Suprapubic skin (tissue), 4 donors: ENCODE measurements around the gene RBKS. TPM values are rescaled to one million over a fixed set of nuclear protein-coding genes. Genes with fewer than 3 reads are reported as not detected.
"Not testable (repeated sequence)": the region's sequence is repeated elsewhere in the genome, so short reads cannot be mapped to it uniquely, and the experiment has no call there.

Experiments
- DNase-seq, 2 donors: peaks; one replicate each; pipeline ENCODE4 v3.0.0-alpha.2; 2019; ENCODE audit warnings: low spot score in 2 of 2
- H3K27ac ChIP-seq: fragments of 200-600 bp; sonication (generic); one replicate; pipeline ENCODE4 v1.5.1; 2019
- H3K27me3 ChIP-seq: fragments of 200-600 bp; sonication (generic); one replicate; pipeline ENCODE4 v1.5.1; 2019
- H3K36me3 ChIP-seq: fragments of 200-600 bp; sonication (generic); one replicate; pipeline ENCODE4 v1.5.1; 2019
- H3K4me1 ChIP-seq: fragments of 200-600 bp; sonication (generic); one replicate; pipeline ENCODE4 v1.5.1; 2019
- H3K4me3 ChIP-seq: fragments of 200-600 bp; sonication (generic); one replicate; pipeline ENCODE4 v1.5.1; 2019; ENCODE audit warnings: mild to moderate bottlenecking
- H3K9me3 ChIP-seq: fragments of 200-600 bp; sonication (generic); one replicate; pipeline ENCODE4 v1.5.1; 2019
- CTCF ChIP-seq, 2 donors: fragments of 200-600 bp in 1 of 2; fragments of 450-650 bp in 1 of 2; sonication (generic) in 1 of 2; IDR thresholded peaks; one replicate each; pipeline ENCODE4 v1.5.1; 2016 to 2019; ENCODE audit warnings: antibody characterized with exemption in 2 of 2, mild to moderate bottlenecking in 1 of 2, moderate library complexity in 1 of 2
- EP300 ChIP-seq: sonication (generic); formaldehyde crosslinking; IDR thresholded peaks from one replicate; pipeline ENCODE4 v1.6.1; 2017; ENCODE audit warnings: antibody characterized with exemption
- POLR2A ChIP-seq, 2 donors: fragments of 450-650 bp; IDR thresholded peaks; one replicate each; pipeline ENCODE4 v1.6.1; 2017; ENCODE audit warnings: antibody characterized with exemption in 2 of 2, mild to moderate bottlenecking in 2 of 2, moderate library complexity in 2 of 2
- POLR2AphosphoS5 ChIP-seq, 3 donors: sonication (generic); formaldehyde crosslinking; IDR thresholded peaks; one replicate each; pipeline ENCODE4 v1.6.1; 2017; ENCODE audit warnings: antibody characterized with exemption in 3 of 3
- WGBS: methylation state at CpG from one replicate; pipeline ENCODE4 v1.1.5; 2018; 5-methylcytosine and 5-hydroxymethylcytosine counted together
- total RNA-seq, 4 donors: library from RNA; depleted of rRNA; stranded (reverse); fragments of >200 nt; gene quantifications; one replicate each; pipeline ENCODE4 v1.1.0, GENCODE V29; 2016

RBKS gene
- total RNA-seq, 4 donors from 2014 or later: 1.0 to 2.2 (median 1.5) TPM

- peaks cover 15% of the 10 kb centered on the region for H3K4me1 ChIP-seq
- DNase-seq: no peak
- no peaks in the 10 kb centered on the region for H3K36me3 ChIP-seq
- WGBS: 85% methylated on average over 2 of the region's 2 CpGs
- H3K4me3 ChIP-seq: peak overlapping the region; percentile 25
- H3K27me3 ChIP-seq: no peaks in the 10 kb centered on the region
- TF ChIP-seq EP300 (no peak), POLR2AphosphoS5 (IDR thresholded peaks at IDR 0.05) (no peak), POLR2A (IDR thresholded peaks at IDR 0.05) (no peak), CTCF (IDR thresholded peaks at IDR 0.05) (no peak)
- no peaks in the 10 kb centered on the region for H3K9me3 ChIP-seq
- no peak overlapping the region for H3K27ac ChIP-seq
Observed at GRCh38 chr2:27766287-27766661, 123.9 kb downstream of the RBKS start.

GRCh38 chr2:27765621-27766286, 124.4 kb downstream of the RBKS start:
- Histone ChIP-seq H3K36me3 (no peaks in the 10 kb centered on the region), H3K4me1 (peaks cover 10% of the 10 kb centered on the region), H3K4me3 (peak overlapping the region; percentile 25), H3K27me3 (no peaks in the 10 kb centered on the region), H3K9me3 (no peaks in the 10 kb centered on the region), H3K27ac (no peak overlapping the region)
- DNase-seq: no peak
- WGBS: 56% methylated on average over 22 of the region's 29 CpGs
- TF ChIP-seq POLR2A (IDR thresholded peaks at IDR 0.05) (no peak), EP300 (no peak), CTCF (IDR thresholded peaks at IDR 0.05) (no peak), POLR2AphosphoS5 (IDR thresholded peaks at IDR 0.05) (no peak)

GRCh38 chr2:27764526-27764925, 125.7 kb downstream of the RBKS start:
- H3K4me1 ChIP-seq, H3K27me3 ChIP-seq, H3K36me3 ChIP-seq, DNase-seq, H3K9me3 ChIP-seq, H3K4me3 ChIP-seq, H3K27ac ChIP-seq: not testable (repeated sequence)
- WGBS: 85% methylated on average over 3 of the region's 3 CpGs

- DNase-seq: no peak
- Histone ChIP-seq H3K9me3 (no peaks in the 10 kb centered on the region), H3K4me1 (peaks cover 9% of the 10 kb centered on the region), H3K36me3 (no peaks in the 10 kb centered on the region), H3K27me3 (no peaks in the 10 kb centered on the region), H3K27ac (no peak overlapping the region), H3K4me3 (no peak overlapping the region)
- TF ChIP-seq POLR2AphosphoS5 (IDR thresholded peaks at IDR 0.05): no peak
- no peak for TF ChIP-seq CTCF (IDR thresholded peaks at IDR 0.05)
- no peak for TF ChIP-seq EP300
- TF ChIP-seq POLR2A (IDR thresholded peaks at IDR 0.05): no peak
- WGBS: 95% methylated on average over 7 of the region's 7 CpGs
Observed at GRCh38 chr2:27763907-27764267, 126.3 kb downstream of the RBKS start.

- no peaks in the 10 kb centered on the region for H3K36me3 ChIP-seq
- no peak for DNase-seq
- no peaks in the 10 kb centered on the region for H3K9me3 ChIP-seq
- 100% methylated on average over 3 of the region's 3 CpGs for WGBS
- TF ChIP-seq CTCF (IDR thresholded peaks at IDR 0.05) (no peak), EP300 (no peak), POLR2A (IDR thresholded peaks at IDR 0.05) (no peak), POLR2AphosphoS5 (IDR thresholded peaks at IDR 0.05) (no peak)
- H3K4me1 ChIP-seq: peaks cover 9% of the 10 kb centered on the region
- no peak overlapping the region for H3K27ac ChIP-seq
- H3K27me3 ChIP-seq: no peaks in the 10 kb centered on the region
- no peak overlapping the region for H3K4me3 ChIP-seq
Observed at GRCh38 chr2:27762951-27763906, 127.0 kb downstream of the RBKS start.
